D721Med (cell line): ENCODE results near the gene SPIRE1.

Source experiments
- DNase-seq: peaks from one replicate; pipeline ENCODE4 v3.0.0; 2011; ENCODE audit warnings: low spot score; ENCODE audit not compliant: insufficient read length
- FAIRE-seq: peaks from 2 replicates; lab custom pipeline; 2011; peaks lifted over from hg19 to GRCh38; lab: Jason Lieb, UNC
- CTCF ChIP-seq: IDR thresholded peaks from 2 replicates; pipeline ENCODE4 v1.5.1; 2012; ENCODE audit warnings: mild to moderate bottlenecking, control low read depth; ENCODE audit not compliant: insufficient read depth; ENCODE audit errors: missing control alignments

Gene SPIRE1

GRCh38 chr18:12694032-12694431, 36.1 kb upstream of the SPIRE1 start:
- FAIRE-seq (no peak), DNase-seq (no peak)
- TF ChIP-seq CTCF, result no peak

- FAIRE-seq (no peak), DNase-seq (no peak)
- no peak for TF ChIP-seq CTCF
Measured at GRCh38 chr18:12692206-12692605, 34.3 kb upstream of the SPIRE1 start.

- DNase-seq (no peak), FAIRE-seq (no peak)
- no peak for TF ChIP-seq CTCF
Measured at GRCh38 chr18:12689256-12689850, 31.4 kb upstream of the SPIRE1 start.

GRCh38 chr18:12686100-12686499, 28.2 kb upstream of the SPIRE1 start:
- no peak for FAIRE-seq
- peak; percentile 33 for TF ChIP-seq CTCF
- DNase-seq, result no peak

DNA sequence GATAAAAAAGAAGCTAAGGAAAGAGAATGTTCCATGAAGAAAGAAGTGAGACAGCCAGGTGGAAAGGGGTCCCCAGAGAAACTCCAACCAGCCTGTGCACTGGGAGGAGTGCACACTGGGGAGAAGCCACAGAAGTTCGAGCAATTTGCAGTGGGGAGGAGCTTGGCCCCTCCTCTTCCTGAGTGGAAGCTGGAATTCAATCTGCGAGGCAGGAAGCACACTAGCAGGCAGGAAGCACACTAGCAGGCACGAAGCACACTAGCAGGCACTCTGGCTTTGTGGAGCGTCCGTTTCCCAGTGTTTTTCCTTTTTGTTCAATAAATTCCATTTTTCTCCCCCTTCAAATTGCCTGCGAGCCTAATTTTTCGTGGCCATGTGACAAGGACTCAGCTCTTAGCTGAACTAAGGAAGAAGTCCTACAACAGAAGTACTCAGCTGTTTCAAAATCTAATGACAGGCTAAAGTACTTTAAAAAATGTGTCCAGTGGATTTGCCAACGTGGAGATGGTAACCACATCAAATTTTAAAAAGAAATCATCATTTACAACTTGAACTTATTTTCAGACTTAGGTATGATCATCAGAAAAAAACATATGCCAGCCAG, 21.4 kb upstream of the SPIRE1 start:
- DNase-seq, result no peak
- TF ChIP-seq CTCF, result no peak
- FAIRE-seq, result no peak

DNA sequence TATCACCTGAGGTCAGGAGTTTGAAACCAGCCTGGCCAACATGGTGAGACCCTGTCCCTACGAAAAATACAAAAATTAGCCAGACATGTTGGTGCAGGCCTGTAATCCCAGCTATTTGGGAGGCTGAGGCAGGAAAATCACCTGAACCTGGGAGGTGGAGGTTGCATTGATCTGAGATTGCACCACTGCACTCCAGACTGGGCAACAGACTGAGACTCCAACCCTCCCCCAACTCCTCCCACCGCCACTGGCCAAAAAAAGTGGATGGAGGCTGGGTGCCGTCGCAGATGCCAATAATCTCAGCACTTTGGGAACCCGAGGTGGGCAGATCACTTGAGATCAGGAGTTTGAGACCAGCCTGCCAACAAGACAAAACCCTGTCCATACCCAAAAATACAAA, 10.1 kb upstream of the SPIRE1 start:
- FAIRE-seq (no peak), DNase-seq (no peak)
- no peak for TF ChIP-seq CTCF

- no peak for DNase-seq
- TF ChIP-seq CTCF, result peak; percentile 88
- FAIRE-seq, result peak; percentile 92
Measured at GRCh38 chr18:12659904-12660605, 2.1 kb upstream of the SPIRE1 start.
